CMK (cell line): Measurements from ENCODE around the gene NBPF6.
"Not testable (repeated sequence)": the region's sequence is repeated elsewhere in the genome, so short reads cannot be mapped to it uniquely, and the experiment has no call there.

Experiments used
- DNase-seq: peaks from one replicate; pipeline ENCODE4 v3.0.0-alpha.2; 2010; ENCODE audit warnings: low read depth

Gene NBPF6

GRCh38 chr1:108502624-108503023 is 52.5 kb downstream of the NBPF6 start:
- no peak for DNase-seq

- DNase-seq, result no peak
Observed at GRCh38 chr1:108503062-108503733, 53.1 kb downstream of the NBPF6 start.

- no peak for DNase-seq
Observed at GRCh38 chr1:108504447-108504846, 54.3 kb downstream of the NBPF6 start.

- no peak for DNase-seq
Observed at GRCh38 chr1:108505763-108506070, 55.6 kb downstream of the NBPF6 start.

GRCh38 chr1:108511764-108512163 is 61.6 kb downstream of the NBPF6 start:
- no peak for DNase-seq

- no peak for DNase-seq
Observed at GRCh38 chr1:108512239-108513043, 62.3 kb downstream of the NBPF6 start.

- DNase-seq, result no peak
Observed at GRCh38 chr1:108513044-108513415, 62.9 kb downstream of the NBPF6 start.

- DNase-seq, result not testable (repeated sequence)
Observed at GRCh38 chr1:108513914-108514313, 63.8 kb downstream of the NBPF6 start.

GRCh38 chr1:108517301-108517897 is 67.3 kb downstream of the NBPF6 start:
- not testable (repeated sequence) for DNase-seq
